ENCODE results near the gene TCHHL1. TPM values are rescaled to one million over a fixed set of nuclear protein-coding genes. Genes with fewer than 3 reads are reported as not detected.

TCHHL1 gene
- total RNA-seq, 6 experiments from 2014 or later, result not detected

GRCh38 chr1:152034654-152035538 lies 54.0 kb downstream of the TCHHL1 start:
- Histone ChIP-seq H3K4me1 (peaks cover 0 to 16% (median 0%) of the 10 kb centered on the region in 4 donors), H3K4me3 (peak overlapping the region; percentile 27 to 51 (median 48)), H3K36me3 (peaks cover 0 to 8% (median under 1%) of the 10 kb centered on the region in 4 donors), H3K27ac (peak overlapping the region; percentile 75 to 89 (median 82)), H3K9me3 (no peaks in the 10 kb centered on the region), H3K27me3 (no peaks in the 10 kb centered on the region)
- TF ChIP-seq CTCF (IDR thresholded peaks at IDR 0.05) (peak; percentile 33 to 46 (median 40)), POLR2A (IDR thresholded peaks at IDR 0.05) (no peak)
- peak; percentile 14 to 42 (median 20) for ATAC-seq
- intact Hi-C loops (cut with DNase I), result no loop called here
- DNase-seq, result no peak
- 14% methylated on average over 8 of the region's 8 CpGs for WGBS (ENCODE audit: insufficient coverage, low coverage, low lambda C conversion rate, missing lambda C conversion rate)

- Histone ChIP-seq H3K9me3 (no peaks in the 10 kb centered on the region), H3K36me3 (peaks cover 0 to 8% (median under 1%) of the 10 kb centered on the region in 4 donors), H3K27me3 (no peaks in the 10 kb centered on the region), H3K27ac (peak overlapping the region in 2 of 3 donors; percentile 82 to 89), H3K4me3 (peak overlapping the region; percentile 5 to 51 (median 48)), H3K4me1 (peaks cover 0 to 16% (median 0%) of the 10 kb centered on the region in 4 donors)
- no peak for DNase-seq
- WGBS (ENCODE audit: insufficient coverage, low coverage, low lambda C conversion rate, missing lambda C conversion rate), result 56% methylated on average over 1 of the region's 1 CpG
- intact Hi-C loops (cut with DNase I), result no loop called here
- ATAC-seq, result peak; percentile 9 to 34 (median 20)
- TF ChIP-seq POLR2A (IDR thresholded peaks at IDR 0.05) (no peak), CTCF (IDR thresholded peaks at IDR 0.05) (no peak)
Observed at GRCh38 chr1:152034324-152034653, 54.6 kb downstream of the TCHHL1 start.

Small RNA genes within 50 kb of the gene (small RNA-seq; reads per million reads assigned to genes)
- 0 reads per million in 2 experiments for gene SPTLC1P4

Other genes starting within 250 kb of the TCHHL1 start
- not detected for gene C2CD4D, start 249.2 kb downstream of the TCHHL1 start, total RNA-seq
- gene THEM5, start 235.4 kb downstream of the TCHHL1 start, total RNA-seq, result not detected
- 10 to 100 TPM in 2 of 6 experiments, 1 to 10 TPM in 4; 8.5 to 19.1 (median 9.2) TPM for gene THEM4, start 179.6 kb downstream of the TCHHL1 start, total RNA-seq
- gene S100A10, start 95.2 kb downstream of the TCHHL1 start, total RNA-seq, result 100 to 1,000 TPM in 1 of 6 experiments, 10 to 100 TPM in 5; 48.5 to 192 (median 61.7) TPM
- gene S100A11, start 52.1 kb downstream of the TCHHL1 start, total RNA-seq, result 10 to 100 TPM; 11.0 to 68.5 (median 25.3) TPM
- gene TCHH, start 26.4 kb upstream of the TCHHL1 start, total RNA-seq, result under 1 TPM in 4 of 6 experiments, not detected in 2; 0.02 to 0.25 (median 0.12) TPM
- not detected for gene RPTN, start 70.2 kb upstream of the TCHHL1 start, total RNA-seq
- not detected for gene HRNR, start 135.1 kb upstream of the TCHHL1 start, total RNA-seq
- gene FLG, start 236.2 kb upstream of the TCHHL1 start, total RNA-seq, result not detected